Stimulated activated naive CD4-positive, alpha-beta T cell (primary cell): Measurements from ENCODE around the gene TIE1.

Source experiments
- DNase-seq, 6 experiments: peaks; one replicate each; lab custom pipeline; 2025; lab: John Stamatoyannopoulos, UW

Gene TIE1

GRCh38 chr1:43293896-43294760 is 6.7 kb upstream of the TIE1 start:
- DNase-seq: no peak

GRCh38 chr1:43294761-43295160 is 6.0 kb upstream of the TIE1 start:
- DNase-seq: no peak

GRCh38 chr1:43296207-43296606 is 4.6 kb upstream of the TIE1 start:
- no peak for DNase-seq

GRCh38 chr1:43298055-43298454 is 2.7 kb upstream of the TIE1 start:
- DNase-seq: no peak

- DNase-seq: no peak
Measured at GRCh38 chr1:43299101-43299500, 1.7 kb upstream of the TIE1 start.

- no peak for DNase-seq
Measured at GRCh38 chr1:43302201-43302600, 1.4 kb downstream of the TIE1 start.

GRCh38 chr1:43302721-43303470 is 2.1 kb downstream of the TIE1 start:
- no peak for DNase-seq

GRCh38 chr1:43303471-43304313 is 2.9 kb downstream of the TIE1 start:
- DNase-seq: no peak

GRCh38 chr1:43304314-43304681 is 3.5 kb downstream of the TIE1 start:
- DNase-seq: no peak

- no peak for DNase-seq
Measured at GRCh38 chr1:43304771-43305300, 4.1 kb downstream of the TIE1 start.

- DNase-seq: no peak
Measured at GRCh38 chr1:43305461-43305860, 4.7 kb downstream of the TIE1 start.

GRCh38 chr1:43305926-43306687 is 5.3 kb downstream of the TIE1 start:
- no peak for DNase-seq

- no peak for DNase-seq
Measured at GRCh38 chr1:43306688-43307457, 6.1 kb downstream of the TIE1 start.

GRCh38 chr1:43307458-43308158 is 6.8 kb downstream of the TIE1 start:
- no peak for DNase-seq

- DNase-seq: no peak
Measured at GRCh38 chr1:43308635-43309404, 8.0 kb downstream of the TIE1 start.

GRCh38 chr1:43309405-43310025 is 8.7 kb downstream of the TIE1 start:
- no peak for DNase-seq

GRCh38 chr1:43311521-43311920 is 10.7 kb downstream of the TIE1 start:
- DNase-seq: no peak

GRCh38 chr1:43312212-43312623 is 11.4 kb downstream of the TIE1 start:
- no peak for DNase-seq
